NCI-H460 (cell line): ENCODE data around the gene CDK5RAP3. TPM values are rescaled to one million over a fixed set of nuclear protein-coding genes. Genes with fewer than 3 reads are reported as not detected.
"Not testable (repeated sequence)": the region's sequence is repeated elsewhere in the genome, so short reads cannot be mapped to it uniquely, and the experiment has no call there.

Experiments used
- DNase-seq: peaks from one replicate; pipeline ENCODE4 v3.0.0-alpha.2; 2016; ENCODE audit warnings: low read depth; ENCODE audit errors: extremely low read depth
- total RNA-seq: library from RNA; depleted of rRNA; stranded (reverse); fragments of >200 nt; shearing (Covaris generic); gene quantifications from 2 replicates; pipeline ENCODE4 v1.2.3, GENCODE V29; 2014; rRNA removed

Gene CDK5RAP3
- total RNA-seq, 1 experiment from 2014 or later, result 75.2 TPM

DNA sequence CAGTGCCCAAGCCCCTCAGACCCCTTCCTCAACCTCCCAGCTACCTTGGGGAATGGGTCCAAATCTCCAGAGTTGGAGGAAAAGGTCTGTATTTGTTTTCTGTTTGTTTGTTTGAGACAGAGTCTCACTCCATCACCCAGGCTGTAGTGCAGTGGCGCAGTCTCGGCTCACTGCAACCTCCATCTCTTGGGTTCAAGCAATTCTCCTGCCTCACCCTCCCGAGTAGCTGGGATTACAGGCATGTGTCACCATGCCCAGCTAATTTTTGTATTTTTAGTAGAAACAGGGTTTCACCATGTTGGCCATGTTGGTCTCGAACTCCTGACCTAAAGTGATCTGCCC is 46.9 kb downstream of the CDK5RAP3 start:
- DNase-seq, result not testable (repeated sequence)

DNA sequence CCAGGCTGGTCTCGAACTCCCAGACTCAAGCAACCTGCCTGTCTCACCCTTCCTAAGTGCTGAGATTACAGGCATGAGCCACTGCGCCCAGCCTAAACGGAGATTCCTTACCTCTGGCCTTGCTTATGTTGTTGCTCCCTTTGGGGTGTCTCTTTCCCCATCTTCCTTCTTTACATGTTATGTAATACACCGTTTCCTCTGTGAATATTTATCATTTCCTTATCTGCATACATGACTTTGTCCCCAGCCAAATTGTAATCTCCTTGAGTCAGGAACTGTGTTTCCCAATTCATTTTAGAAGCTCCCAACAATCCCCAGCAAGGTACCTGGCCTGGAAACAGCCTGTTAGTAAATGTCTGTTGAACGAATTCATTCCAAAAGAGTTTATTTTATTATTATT is 51.0 kb downstream of the CDK5RAP3 start:
- DNase-seq, result no peak

DNA sequence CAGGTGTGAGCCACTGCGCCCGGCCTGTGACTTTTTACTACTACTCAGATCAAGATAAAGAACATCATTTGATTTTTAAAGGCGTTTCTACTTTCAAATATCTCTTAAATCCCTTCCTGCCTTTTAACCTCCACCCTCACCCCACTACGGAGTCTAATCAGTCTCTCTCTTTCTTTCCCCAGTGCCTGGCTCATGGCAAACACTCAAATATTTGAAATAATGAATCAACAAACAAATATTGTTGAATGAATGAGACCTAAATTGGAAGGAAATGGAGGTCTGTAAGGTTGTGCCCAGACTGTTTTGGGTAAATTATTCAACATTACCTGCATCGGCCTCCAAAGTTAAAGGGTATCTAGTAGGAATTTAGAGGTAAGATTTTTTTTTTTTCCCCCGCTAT is 52.0 kb downstream of the CDK5RAP3 start:
- DNase-seq, result no peak

DNA sequence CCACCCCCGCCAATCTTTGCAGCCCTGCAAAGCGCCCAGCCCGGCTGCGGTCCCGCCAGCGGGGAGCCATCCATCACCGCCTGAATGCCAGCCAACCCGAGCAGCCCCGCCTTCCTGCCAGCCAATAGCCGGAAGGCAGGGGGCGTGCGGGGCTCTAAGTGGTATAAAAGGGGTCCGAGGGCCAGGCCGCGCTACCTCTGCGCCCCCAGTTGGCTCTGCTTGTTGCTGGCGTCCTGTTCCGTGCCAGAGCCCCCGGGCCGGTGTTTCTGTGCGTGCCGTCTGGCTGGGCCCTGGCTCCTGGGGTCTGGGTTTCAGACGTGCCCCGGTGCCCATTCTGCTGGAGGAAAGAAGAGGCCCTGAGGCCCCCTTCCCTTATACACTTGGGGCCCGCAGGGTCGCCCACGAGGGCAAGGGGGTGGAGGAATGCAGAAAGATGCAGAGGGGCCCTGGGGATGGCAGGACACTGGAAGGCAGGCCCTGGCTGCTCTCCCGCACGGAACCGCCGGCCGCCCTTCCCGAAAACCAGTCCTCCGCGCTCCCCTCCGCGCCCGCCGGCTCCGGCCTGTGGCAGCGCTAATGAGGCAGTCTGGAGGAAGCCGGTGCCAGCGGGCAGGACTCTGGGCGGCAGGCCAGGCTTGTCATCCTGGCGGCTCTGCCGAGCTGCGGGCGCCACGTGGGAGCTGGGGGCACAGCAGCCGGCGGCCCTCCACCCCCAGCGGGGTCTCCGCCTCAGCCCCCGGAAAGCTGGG is 52.7 kb downstream of the CDK5RAP3 start:
- peak; percentile 84 for DNase-seq

DNA sequence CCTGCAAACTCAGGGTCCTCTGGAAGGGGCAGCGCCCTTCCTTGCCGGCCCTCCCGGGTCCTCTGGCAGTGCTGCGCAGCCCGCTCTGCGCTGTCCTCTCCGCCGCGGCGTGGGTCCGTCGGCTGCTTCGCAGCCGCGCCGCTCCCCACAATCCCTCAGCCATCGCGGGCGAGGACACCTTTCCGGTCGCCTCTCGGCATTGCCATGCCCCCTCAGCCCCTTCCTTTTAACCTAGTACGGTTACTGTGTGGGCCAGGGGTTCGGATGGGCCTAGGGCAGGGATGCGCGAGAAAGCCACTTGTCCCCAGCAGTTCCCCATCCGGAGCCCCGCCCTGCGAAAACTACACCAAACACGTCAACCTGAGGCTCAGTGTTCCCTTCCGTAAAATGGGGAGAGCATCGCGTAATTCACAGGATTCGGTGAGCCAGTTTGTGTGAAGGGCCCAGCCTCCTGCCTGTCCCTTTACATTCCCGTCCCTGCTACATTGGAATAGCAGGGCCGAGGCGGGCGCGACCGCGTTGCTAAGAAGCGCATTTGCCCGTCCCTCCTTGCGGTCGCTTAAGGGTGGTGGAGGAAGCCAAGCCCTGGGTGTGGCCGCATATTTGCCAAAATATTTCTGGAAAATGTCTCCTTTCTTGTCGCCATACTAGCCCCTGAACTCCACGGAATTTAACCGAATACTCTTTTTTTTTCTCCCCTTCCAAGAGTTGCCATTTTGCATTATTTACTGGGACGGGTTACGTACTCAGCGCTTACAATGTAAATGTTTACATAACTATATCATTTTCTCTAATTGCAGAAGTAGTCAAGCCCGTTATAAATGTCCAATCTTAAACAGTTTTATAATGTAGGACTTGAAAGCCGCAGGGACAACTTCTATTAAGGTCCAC is 53.5 kb downstream of the CDK5RAP3 start:
- DNase-seq, result peak; percentile 54

DNA sequence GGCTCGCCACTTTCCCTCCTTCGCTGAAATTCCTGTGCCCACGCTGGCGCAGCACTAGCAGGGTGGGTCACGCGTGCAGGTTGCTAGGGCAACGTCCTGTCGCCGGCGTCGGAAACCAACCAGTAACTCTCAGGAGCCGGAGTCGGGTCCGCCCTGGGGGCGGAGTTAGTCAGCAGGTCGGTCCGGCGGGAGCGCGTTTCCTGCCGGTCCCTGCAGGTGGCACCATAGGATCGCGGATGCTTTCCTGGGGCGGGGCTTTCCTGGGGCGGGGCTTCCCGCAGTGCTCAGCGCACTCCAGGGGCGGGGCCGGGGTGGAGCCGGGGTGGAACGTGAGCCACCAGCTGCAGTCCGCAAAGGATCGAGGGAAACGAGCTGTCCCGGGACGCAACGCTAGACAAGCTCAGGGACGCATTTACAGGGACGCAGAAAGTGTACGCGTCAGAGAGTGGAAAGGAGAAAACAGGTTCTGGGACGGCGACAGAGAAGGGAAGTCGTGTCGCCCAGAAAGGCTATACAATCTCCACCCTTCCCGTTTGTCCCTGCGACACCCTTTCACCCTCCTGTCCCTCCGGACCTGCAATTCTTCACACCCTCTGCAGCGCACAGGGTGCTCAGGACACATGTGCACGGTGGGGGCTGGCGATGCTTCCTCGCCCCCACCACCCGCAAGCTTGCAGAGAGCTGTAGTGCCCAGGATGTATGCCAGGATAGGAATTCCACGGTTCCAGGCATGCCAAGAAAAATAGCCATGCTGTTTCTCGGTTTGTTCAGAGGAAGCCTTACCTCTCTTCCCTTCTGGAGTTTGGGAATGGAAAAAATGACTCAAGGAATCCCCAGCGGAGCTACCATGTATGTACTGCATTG is 54.4 kb downstream of the CDK5RAP3 start:
- peak; percentile 95 for DNase-seq

DNA sequence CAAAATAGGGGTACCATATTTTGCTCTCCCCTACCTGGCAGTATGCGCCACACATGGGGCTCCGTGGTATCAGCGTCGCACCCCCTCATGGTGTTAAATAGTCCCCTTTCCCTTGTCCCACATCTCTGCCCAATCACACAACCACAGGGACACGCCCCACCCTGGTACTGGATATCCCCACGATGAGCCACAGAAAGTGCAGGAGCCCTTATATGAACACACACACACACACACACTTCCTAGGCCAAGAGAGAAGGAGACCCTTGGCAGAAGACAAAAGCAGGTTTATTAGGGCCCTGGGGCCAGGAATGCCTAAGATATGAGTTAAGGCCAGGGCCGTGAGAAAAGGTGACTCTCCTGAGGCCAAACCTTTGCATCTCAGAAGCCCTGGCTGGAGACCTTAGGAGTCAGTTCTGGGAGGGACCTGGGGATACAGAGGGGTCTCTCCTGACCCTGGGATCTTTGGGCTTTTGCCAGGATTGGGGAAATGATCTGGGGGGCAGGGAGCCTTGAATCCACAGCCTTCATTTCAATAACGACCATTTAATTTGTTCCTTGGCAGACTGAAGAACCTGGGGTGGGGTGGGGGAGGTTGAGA is 55.1 kb downstream of the CDK5RAP3 start:
- no peak for DNase-seq

DNA sequence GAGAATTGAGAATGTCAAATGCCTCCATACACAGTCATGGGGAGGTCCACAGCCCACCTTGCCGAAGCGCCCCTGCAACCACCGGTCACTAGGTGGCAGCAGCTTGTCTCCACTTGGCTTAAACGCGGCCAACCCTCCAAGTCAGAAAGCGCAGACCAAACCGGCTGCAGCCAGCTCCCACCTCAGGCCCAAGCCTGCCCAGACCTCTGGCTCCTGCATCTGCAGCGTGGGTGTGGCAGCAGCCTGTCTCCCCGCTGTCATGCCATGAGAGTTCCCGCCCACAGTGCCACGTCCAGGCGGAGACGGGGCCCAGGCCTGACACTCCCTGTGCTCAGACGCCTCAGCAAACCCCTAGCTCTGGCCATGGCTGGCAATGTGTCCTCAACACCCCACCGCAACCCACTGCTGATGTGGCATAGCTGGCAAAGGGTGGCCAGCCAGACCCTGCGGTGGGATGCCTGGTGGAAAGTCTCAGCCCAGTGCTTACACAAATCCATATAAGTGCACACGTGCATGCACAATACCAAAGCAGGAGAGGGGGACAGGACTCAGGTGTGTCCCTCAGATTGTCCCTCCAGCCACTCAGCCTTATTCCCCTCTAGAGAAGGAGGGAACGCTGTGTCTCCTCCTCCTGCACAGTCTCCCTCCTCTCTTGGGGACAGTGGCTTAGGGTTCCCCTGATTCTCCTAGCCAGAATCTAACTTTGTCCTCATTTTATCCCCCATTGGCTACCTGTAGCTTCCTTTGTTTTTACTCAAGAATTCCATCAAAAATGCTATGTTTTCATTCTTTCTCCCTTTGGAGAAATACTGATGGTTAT is 55.8 kb downstream of the CDK5RAP3 start:
- DNase-seq, result peak; percentile 75

DNA sequence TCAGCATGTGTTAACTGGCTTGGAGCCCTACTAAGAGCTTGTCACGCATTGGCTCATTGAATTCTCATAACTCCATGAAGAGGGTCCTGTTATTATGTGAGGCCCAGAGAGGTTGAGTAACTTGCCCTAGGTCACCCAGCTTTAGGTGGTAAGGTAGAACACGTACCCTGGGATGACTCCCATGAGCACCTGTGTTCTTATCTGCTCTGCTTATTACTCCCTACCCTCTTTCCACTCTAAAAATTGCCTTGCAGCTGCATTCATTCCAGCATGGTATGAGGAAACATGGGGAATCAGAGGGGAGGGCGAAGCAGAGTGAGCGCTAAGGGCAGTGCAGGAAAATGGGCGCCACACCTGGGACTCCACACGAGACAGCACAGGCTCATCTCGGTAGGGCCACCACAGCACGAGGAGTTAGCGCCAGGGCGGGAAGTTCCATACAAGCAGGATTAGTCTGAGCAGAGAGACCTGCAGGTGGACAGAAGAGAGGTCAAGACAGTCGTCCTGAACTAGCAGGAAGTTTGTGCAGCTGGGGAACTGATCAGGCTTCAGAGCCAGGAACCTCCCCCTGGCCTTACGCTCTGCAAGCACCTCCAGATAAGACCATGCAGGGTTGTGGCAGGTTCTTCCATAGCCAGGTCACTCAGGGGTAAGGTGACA is 56.5 kb downstream of the CDK5RAP3 start:
- DNase-seq, result no peak

DNA sequence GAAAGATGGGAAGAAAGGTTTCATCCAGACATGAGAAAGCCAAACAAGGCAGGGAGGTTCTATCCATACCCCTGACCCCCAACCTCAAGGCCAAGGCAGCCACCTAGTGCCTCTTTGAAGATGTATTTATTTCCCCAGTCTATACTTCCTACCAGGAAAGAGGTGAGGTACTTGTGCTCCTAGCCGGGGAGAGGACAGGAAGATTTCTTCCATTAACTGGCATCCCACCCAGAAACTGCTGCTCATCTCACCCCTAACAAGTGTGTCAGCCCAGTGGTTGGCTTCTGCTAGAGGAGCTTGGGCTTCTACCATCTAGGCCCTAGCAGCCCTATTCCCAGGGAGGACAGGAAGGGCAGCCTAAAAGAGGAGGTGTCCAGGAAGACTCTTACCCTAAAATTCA is 57.8 kb downstream of the CDK5RAP3 start:
- no peak for DNase-seq

DNA sequence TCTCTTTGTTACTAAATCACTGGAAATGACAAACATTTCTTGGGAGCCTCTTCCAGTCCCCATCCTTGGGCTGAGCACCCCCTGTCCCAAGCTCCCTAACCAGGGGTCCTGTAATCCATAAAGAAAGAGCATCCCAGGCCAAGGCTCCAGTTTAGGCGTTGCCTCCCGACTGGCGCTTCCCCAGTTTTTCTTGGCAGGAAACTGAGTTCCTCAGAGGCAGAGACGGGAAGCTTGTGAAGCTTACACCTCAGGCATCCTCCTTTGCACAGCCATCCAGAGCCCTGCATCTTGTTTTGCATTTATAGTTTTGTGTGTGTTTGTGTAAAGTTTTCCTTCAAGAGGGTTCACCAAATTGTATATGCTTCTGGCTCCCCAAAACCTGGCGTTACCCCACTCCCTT is 59.6 kb downstream of the CDK5RAP3 start:
- no peak for DNase-seq

Other genes with a start within 250 kb of the CDK5RAP3 start
- gene TBX21, start 237.9 kb upstream of the CDK5RAP3 start, total RNA-seq, result not detected in 2 replicates
- gene OSBPL7, start 149.3 kb upstream of the CDK5RAP3 start, total RNA-seq, result 2.6 and 2.9 TPM in 2 replicates
- gene MRPL10, start 139.6 kb upstream of the CDK5RAP3 start, total RNA-seq, result 70.5 and 72.8 TPM in 2 replicates
- gene LRRC46, start 139.4 kb upstream of the CDK5RAP3 start, total RNA-seq, result 0.20 TPM in 1 of 2 replicates, not detected in the other
- 24.9 and 25.6 TPM in 2 replicates for gene SCRN2, start 129.8 kb upstream of the CDK5RAP3 start, total RNA-seq
- gene SP6, start 120.0 kb upstream of the CDK5RAP3 start, total RNA-seq, result 0.02 TPM in 1 of 2 replicates, not detected in the other
- gene SP2, start 74.9 kb upstream of the CDK5RAP3 start, total RNA-seq, result 1.9 and 2.4 TPM in 2 replicates
- 23.2 and 28.6 TPM in 2 replicates for gene PNPO, start 29.5 kb upstream of the CDK5RAP3 start, total RNA-seq
- not detected in 2 replicates for gene PRR15L, start 13.2 kb upstream of the CDK5RAP3 start, total RNA-seq
- gene COPZ2, start 66.7 kb downstream of the CDK5RAP3 start, total RNA-seq, result 8.5 and 12.3 TPM in 2 replicates
- 123 and 142 TPM in 2 replicates for gene NFE2L1, start 77.2 kb downstream of the CDK5RAP3 start, total RNA-seq
- gene CBX1, start 130.4 kb downstream of the CDK5RAP3 start, total RNA-seq, result 51.7 and 57.8 TPM in 2 replicates
- 12.3 and 12.9 TPM in 2 replicates for gene SNX11, start 136.7 kb downstream of the CDK5RAP3 start, total RNA-seq